ENCODE data around the gene ROR2. TPM values are rescaled to one million over a fixed set of nuclear protein-coding genes. Genes with fewer than 3 reads are reported as not detected.

ROR2 gene
- total and polyA plus RNA-seq, 4 donors, result 2.7 to 32.3 (median 9.2) TPM

GRCh38 chr9:91825866-91826265, 124.2 kb downstream of the ROR2 start:
- no peak for TF ChIP-seq CTCF (IDR thresholded peaks at IDR 0.05; ENCODE audit: control extremely low read depth, extremely low read depth)
- ATAC-seq (ENCODE audit: insufficient read depth, low FRiP score), result no peak
- 92 to 94% methylated on average over 8 of the region's 8 CpGs for WGBS, 2 donors

DNA sequence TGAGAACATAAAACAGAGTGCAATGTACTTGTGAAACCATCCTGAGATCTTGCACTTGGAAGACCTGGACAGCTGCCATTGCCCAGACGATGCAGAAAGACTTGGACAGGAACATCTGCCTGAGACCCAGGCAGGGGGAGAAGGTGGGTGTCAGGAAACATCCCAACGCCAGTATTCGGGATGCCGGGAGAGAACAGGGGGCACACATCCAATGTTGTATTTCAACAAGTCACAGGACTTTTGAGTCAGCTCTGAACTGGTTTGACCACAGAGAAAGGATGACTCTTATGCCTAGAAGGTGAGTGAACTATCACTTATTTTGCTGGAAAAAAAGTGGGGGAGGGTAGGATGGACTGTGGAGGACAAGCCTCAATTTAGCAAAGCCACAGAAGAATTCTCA, 124.6 kb downstream of the ROR2 start:
- Histone ChIP-seq H3K4me1 (ENCODE audit: control insufficient read depth in 5 of 5, insufficient read depth in 5 of 5, low read length in 5 of 5) (peaks cover 0 to 26% (median 6%) of the 10 kb centered on the region in 5 donors), H3K27ac (ENCODE audit: low read depth in 1 of 2, low read length in 1 of 2) (peak overlapping the region in 1 of 2 donors; percentile 34), H3K9ac (ENCODE audit: insufficient read depth in 1 of 2, low read length in 2 of 2) (peak overlapping the region in 1 of 2 donors; percentile 23), H3K36me3 (ENCODE audit: control insufficient read depth in 4 of 4, insufficient read depth in 4 of 4, low read length in 4 of 4) (no peaks in the 10 kb centered on the region), H3K9me3 (ENCODE audit: control insufficient read depth in 4 of 4, insufficient read depth in 3 of 4, low read length in 3 of 4) (peaks cover 0 to 2% (median 0%) of the 10 kb centered on the region in 4 donors), H3K27me3 (ENCODE audit: control insufficient read depth in 3 of 3, insufficient read depth in 3 of 3, low read length in 2 of 3) (no peaks in the 10 kb centered on the region), H3K4me3 (no peak overlapping the region)
- DNase-seq, result no peak
- WGBS, 2 donors, result 68 to 79% methylated on average over 4 of the region's 4 CpGs
- no peak for ATAC-seq (ENCODE audit: insufficient read depth, low FRiP score)
- TF ChIP-seq CTCF (IDR thresholded peaks at IDR 0.05; ENCODE audit: control extremely low read depth, extremely low read depth), result no peak

More at GRCh38 chr9:91825866-91826265, 124.2 kb downstream of the ROR2 start:
- no peak overlapping the region for H3K4me3 ChIP-seq
- H3K36me3 ChIP-seq (ENCODE audit: control insufficient read depth in 4 of 4, insufficient read depth in 4 of 4, low read length in 4 of 4), result no peaks in the 10 kb centered on the region
- no peak overlapping the region for H3K9ac ChIP-seq (ENCODE audit: insufficient read depth in 1 of 2, low read length in 2 of 2)
- peaks cover 0 to 26% (median 6%) of the 10 kb centered on the region in 5 donors for H3K4me1 ChIP-seq (ENCODE audit: control insufficient read depth in 5 of 5, insufficient read depth in 5 of 5, low read length in 5 of 5)
- peaks cover 0 to 2% (median 0%) of the 10 kb centered on the region in 4 donors for H3K9me3 ChIP-seq (ENCODE audit: control insufficient read depth in 4 of 4, insufficient read depth in 3 of 4, low read length in 3 of 4)
- no peak for DNase-seq
- no peak overlapping the region for H3K27ac ChIP-seq (ENCODE audit: low read depth in 1 of 2, low read length in 1 of 2)
- H3K27me3 ChIP-seq (ENCODE audit: control insufficient read depth in 3 of 3, insufficient read depth in 3 of 3, low read length in 2 of 3), result no peaks in the 10 kb centered on the region

DNA sequence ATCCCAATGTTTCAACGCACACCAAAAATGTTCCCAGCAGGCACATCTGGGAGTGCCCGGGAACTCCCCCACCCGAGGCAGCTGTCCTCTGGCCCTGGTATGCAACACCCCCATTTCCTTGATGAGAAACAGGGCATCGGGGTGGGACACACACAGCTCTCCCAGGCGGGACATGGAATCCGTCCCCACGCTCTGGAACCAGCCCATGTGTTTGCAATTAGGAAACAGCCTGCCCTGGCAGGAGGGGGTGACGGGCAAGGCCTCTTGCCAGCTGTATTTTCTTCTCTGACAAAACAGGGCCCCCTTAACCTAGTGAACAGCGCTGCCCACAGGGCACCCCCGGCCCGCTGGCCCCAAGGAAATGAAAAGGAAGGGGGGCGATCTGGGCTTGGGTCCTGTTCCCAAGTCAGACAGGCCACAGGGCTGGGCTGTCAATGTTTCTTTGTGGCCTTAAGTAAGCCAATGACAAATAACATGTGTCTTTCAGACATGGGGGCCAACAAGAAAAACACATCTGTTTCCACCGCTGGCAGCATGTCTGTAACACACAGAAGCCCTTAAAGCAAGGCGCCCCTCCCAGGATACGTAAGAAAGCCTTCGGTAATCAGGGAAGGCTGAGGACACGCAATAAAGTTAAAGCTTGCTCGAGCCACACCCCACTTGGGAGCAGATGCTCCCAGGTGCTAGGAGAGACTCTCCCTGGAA, 125.3 kb downstream of the ROR2 start:
- H3K9me3 ChIP-seq (ENCODE audit: control insufficient read depth in 4 of 4, insufficient read depth in 3 of 4, low read length in 3 of 4), result peaks cover 0 to 2% (median 0%) of the 10 kb centered on the region in 4 donors
- peak overlapping the region in 1 of 2 donors; percentile 23 for H3K9ac ChIP-seq (ENCODE audit: insufficient read depth in 1 of 2, low read length in 2 of 2)
- 72 to 85% methylated on average over 18 of the region's 18 CpGs for WGBS, 2 donors
- DNase-seq (peak; percentile 74 to 79 (median 77)), ATAC-seq (ENCODE audit: insufficient read depth, low FRiP score) (no peak)
- no peaks in the 10 kb centered on the region for H3K27me3 ChIP-seq (ENCODE audit: control insufficient read depth in 3 of 3, insufficient read depth in 3 of 3, low read length in 2 of 3)
- no peak overlapping the region for H3K4me3 ChIP-seq
- no peaks in the 10 kb centered on the region for H3K36me3 ChIP-seq (ENCODE audit: control insufficient read depth in 4 of 4, insufficient read depth in 4 of 4, low read length in 4 of 4)
- peaks cover 0 to 26% (median 7%) of the 10 kb centered on the region in 5 donors for H3K4me1 ChIP-seq (ENCODE audit: control insufficient read depth in 5 of 5, insufficient read depth in 5 of 5, low read length in 5 of 5)
- H3K27ac ChIP-seq (ENCODE audit: low read depth in 1 of 2, low read length in 1 of 2), result peak overlapping the region in 1 of 2 donors; percentile 34
- TF ChIP-seq CTCF (IDR thresholded peaks at IDR 0.05; ENCODE audit: control extremely low read depth, extremely low read depth), result no peak

All from lung (tissue), 12 donors.